Stimulated activated CD4-positive, alpha-beta T cell treated with anti-CD3 and anti-CD28 coated beads, Interleukin-12 subunit alpha, Interleukin-12 subunit beta, amount 100 ng/mL, for 48 hours (primary cell): ENCODE results near the gene CABYR.

Source experiments
- DNase-seq, 3 donors: peaks; one replicate each; pipeline ENCODE4 v3.0.0-alpha.2; 2020; ENCODE audit warnings: low read depth in 2 of 3, low spot score in 1 of 3

The CABYR gene

GRCh38 chr18:24189007-24189528 is 50.2 kb downstream of the CABYR start:
- no peak for DNase-seq

- no peak for DNase-seq
Measured at GRCh38 chr18:24189664-24190346, 50.9 kb downstream of the CABYR start.

GRCh38 chr18:24190590-24190989 is 51.7 kb downstream of the CABYR start:
- DNase-seq = no peak

GRCh38 chr18:24195296-24196053 is 56.6 kb downstream of the CABYR start:
- no peak for DNase-seq

GRCh38 chr18:24196764-24197163 is 57.9 kb downstream of the CABYR start:
- DNase-seq = no peak

GRCh38 chr18:24197412-24197811 is 58.5 kb downstream of the CABYR start:
- no peak for DNase-seq

GRCh38 chr18:24198461-24198860 is 59.6 kb downstream of the CABYR start:
- no peak for DNase-seq

GRCh38 chr18:24199372-24199962 is 60.6 kb downstream of the CABYR start:
- DNase-seq = no peak

- DNase-seq = no peak
Measured at GRCh38 chr18:24200494-24201290, 61.8 kb downstream of the CABYR start.

GRCh38 chr18:24201699-24202687 is 63.1 kb downstream of the CABYR start:
- no peak for DNase-seq

GRCh38 chr18:24204904-24205303 is 66.0 kb downstream of the CABYR start:
- DNase-seq = no peak

- DNase-seq = no peak
Measured at GRCh38 chr18:24208270-24209035, 69.6 kb downstream of the CABYR start.

GRCh38 chr18:24209558-24209957 is 70.7 kb downstream of the CABYR start:
- no peak for DNase-seq
